AG04450 (cell line): Measurements from ENCODE around the gene PLXNA4. TPM values are rescaled to one million over a fixed set of nuclear protein-coding genes. Genes with fewer than 3 reads are reported as not detected.

Source experiments
- CTCF ChIA-PET: fragments of 300-600, 350-600 bp; formaldehyde crosslinking; extraction: SDS; loops from one replicate; lab custom pipeline; 2022; ENCODE audit warnings: antibody characterized with exemption, inconsistent platforms; lab: Charles Lee
- POLR2A ChIA-PET: fragments of 350-600 bp; formaldehyde crosslinking; extraction: SDS; loops from one replicate; lab custom pipeline; 2021; ENCODE audit warnings: antibody characterized with exemption, inconsistent platforms; lab: Yijun Ruan, JAX
- DNase-seq: peaks from one replicate; pipeline ENCODE4 v3.0.0-alpha.2; 2011; ENCODE audit warnings: low read depth, low spot score
- H3K27ac ChIP-seq: one replicate; pipeline ENCODE4 v1.5.1; 2012; ENCODE audit warnings: low read depth, low read length, control low read depth
- H3K27me3 ChIP-seq: one replicate; pipeline ENCODE4 v1.6.0; 2012; ENCODE audit warnings: low read length; ENCODE audit not compliant: control insufficient read depth, insufficient read depth
- H3K4me3 ChIP-seq: 2 replicates; pipeline ENCODE4 v1.5.1; 2011; ENCODE audit warnings: mild to moderate bottlenecking, low read depth, low read length, control low read depth
- H3K9me3 ChIP-seq: 2 replicates; pipeline ENCODE4 v1.5.1; 2012; ENCODE audit warnings: low read length; ENCODE audit not compliant: control insufficient read depth, insufficient read depth
- polyA plus RNA-seq: library from polyadenylated mRNA; depleted of rRNA; stranded (reverse); fragments of >200 nt; gene quantifications from 2 replicates; pipeline ENCODE4 v1.2.3, GENCODE V29; 2011
- TF ChIP-seq, protein P1 (sequence below): IDR thresholded peaks from 2 replicates; pipeline ENCODE4 v1.5.1; 2011; ENCODE audit warnings: low read depth, low read length, control low read depth, inconsistent platforms

PLXNA4 gene
- polyA plus RNA-seq, 1 experiment = 0.05 TPM

DNA sequence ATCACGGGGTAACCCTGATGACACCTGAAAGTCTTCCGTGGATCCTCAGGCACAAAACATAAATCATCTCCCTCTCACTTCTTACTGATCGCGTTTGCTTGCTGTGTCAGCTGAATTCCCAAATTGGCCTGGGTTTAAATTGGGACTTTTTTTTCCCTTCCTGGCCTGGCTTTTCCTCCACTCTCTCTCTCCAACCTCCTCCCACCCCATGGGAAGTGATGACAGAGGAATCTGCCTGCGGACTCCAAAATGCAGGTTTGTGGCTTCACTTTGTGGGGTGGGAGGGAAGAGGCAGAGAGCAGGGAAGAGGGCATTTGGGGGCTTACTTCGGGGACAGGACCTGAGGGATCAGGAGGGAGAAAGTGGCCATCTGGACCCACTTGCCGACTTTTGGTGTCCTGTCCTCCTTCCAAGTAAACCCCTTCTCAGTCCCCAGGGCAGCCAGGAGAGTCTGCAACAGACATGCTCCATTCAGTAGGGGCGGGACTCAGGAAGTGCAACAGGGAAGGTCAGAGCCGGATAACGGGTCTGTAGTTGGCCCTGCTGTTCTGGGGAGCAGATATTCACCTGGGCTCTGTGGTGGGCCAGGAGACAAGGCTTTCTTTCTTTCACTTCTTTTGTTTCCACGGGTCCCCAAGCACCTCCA lies 172.7 kb downstream of the PLXNA4 start:
- DNase-seq = no peak
- Histone ChIP-seq H3K27ac (no peak overlapping the region), H3K27me3 (no peaks in the 10 kb centered on the region), H3K4me3 (no peak overlapping the region), H3K9me3 (no peaks in the 10 kb centered on the region)
- TF ChIP-seq, protein P1, sequence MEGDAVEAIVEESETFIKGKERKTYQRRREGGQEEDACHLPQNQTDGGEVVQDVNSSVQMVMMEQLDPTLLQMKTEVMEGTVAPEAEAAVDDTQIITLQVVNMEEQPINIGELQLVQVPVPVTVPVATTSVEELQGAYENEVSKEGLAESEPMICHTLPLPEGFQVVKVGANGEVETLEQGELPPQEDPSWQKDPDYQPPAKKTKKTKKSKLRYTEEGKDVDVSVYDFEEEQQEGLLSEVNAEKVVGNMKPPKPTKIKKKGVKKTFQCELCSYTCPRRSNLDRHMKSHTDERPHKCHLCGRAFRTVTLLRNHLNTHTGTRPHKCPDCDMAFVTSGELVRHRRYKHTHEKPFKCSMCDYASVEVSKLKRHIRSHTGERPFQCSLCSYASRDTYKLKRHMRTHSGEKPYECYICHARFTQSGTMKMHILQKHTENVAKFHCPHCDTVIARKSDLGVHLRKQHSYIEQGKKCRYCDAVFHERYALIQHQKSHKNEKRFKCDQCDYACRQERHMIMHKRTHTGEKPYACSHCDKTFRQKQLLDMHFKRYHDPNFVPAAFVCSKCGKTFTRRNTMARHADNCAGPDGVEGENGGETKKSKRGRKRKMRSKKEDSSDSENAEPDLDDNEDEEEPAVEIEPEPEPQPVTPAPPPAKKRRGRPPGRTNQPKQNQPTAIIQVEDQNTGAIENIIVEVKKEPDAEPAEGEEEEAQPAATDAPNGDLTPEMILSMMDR = no peak
- POLR2A ChIA-PET = no interaction called here
- CTCF ChIA-PET = no interaction called here

DNA sequence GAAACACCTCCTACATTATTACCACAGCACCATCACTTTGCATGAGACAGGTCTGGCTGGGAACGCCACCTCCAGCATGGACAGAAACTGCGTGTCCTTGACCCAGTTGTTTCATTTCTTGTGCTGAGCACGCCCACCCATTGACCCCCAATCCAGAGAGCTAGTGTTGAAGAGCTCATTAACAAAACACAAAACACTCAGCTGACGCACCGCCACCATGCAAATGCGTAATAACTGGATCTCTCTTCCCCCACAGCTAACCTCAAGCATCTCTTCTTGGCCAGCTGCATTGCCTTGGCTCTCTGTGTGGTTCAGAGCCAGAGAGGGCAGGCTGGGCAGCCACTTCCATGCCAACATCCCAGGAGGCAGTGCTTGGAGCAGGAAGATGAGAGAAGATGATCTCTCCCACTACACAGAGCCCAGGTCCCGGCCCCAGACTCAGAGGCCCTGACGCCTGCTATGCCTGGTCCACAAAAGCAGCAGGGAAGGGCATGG lies 173.5 kb downstream of the PLXNA4 start:
- H3K4me3 ChIP-seq = no peak overlapping the region
- no peak for DNase-seq
- POLR2A ChIA-PET = no interaction called here
- H3K27me3 ChIP-seq = no peaks in the 10 kb centered on the region
- TF ChIP-seq, protein P1 = no peak
- no peak overlapping the region for H3K27ac ChIP-seq
- CTCF ChIA-PET = no interaction called here
- no peaks in the 10 kb centered on the region for H3K9me3 ChIP-seq

DNA sequence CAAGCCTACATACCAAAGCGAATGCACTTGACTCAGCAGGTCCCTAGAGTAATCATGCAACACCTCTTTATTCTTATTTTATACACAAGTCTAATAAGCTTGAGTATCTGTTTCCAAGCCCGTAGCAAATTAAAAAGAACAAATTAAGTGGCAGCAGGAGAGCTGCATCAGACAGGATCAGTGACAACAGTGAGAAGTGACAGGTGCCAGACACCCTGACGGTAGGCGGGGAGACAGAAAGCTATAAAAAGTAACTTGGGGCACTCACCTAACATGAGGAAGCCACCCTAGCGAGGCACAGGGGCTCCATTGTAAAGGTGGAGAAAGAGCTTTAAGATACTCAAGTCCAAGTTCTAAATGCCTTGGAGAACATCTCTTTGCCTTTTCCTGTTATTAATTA lies 174.2 kb downstream of the PLXNA4 start:
- H3K4me3 ChIP-seq = no peak overlapping the region
- TF ChIP-seq, protein P1 = no peak
- no peak for DNase-seq
- POLR2A ChIA-PET = no interaction called here
- CTCF ChIA-PET = no interaction called here
- no peak overlapping the region for H3K27ac ChIP-seq
- H3K9me3 ChIP-seq = no peaks in the 10 kb centered on the region
- no peaks in the 10 kb centered on the region for H3K27me3 ChIP-seq

DNA sequence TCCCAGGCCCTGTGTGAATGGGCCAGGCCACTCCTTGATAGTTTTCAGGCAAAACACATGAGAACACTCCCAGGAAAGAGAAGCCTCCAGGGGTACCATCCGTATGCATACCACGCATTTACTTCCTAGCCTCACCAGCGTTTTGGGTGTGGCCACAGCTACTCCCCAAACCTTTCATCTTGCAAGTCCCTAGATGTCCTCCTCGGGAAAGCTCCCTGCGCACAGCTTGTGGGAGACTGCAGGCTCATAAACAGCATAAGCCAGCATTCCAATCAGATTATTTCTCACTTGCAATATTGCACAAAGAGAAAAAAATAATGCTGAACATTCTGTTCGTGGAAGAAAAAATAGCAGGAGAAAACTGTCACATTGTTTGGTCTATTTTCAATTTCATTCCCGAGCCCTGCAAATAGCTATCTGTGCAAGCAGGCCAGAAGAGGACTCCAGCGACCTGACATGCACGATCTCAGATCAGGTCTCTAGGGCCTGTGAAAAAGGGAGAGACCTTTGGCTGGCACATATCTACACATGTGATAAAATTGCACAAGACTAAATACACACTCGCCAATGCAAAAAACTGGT lies 175.6 kb downstream of the PLXNA4 start:
- no peak overlapping the region for H3K27ac ChIP-seq
- ChIA-PET CTCF (no interaction called here), POLR2A (no interaction called here)
- no peaks in the 10 kb centered on the region for H3K27me3 ChIP-seq
- H3K9me3 ChIP-seq = no peaks in the 10 kb centered on the region
- H3K4me3 ChIP-seq = no peak overlapping the region
- DNase-seq = no peak
- TF ChIP-seq, protein P1 = no peak

DNA sequence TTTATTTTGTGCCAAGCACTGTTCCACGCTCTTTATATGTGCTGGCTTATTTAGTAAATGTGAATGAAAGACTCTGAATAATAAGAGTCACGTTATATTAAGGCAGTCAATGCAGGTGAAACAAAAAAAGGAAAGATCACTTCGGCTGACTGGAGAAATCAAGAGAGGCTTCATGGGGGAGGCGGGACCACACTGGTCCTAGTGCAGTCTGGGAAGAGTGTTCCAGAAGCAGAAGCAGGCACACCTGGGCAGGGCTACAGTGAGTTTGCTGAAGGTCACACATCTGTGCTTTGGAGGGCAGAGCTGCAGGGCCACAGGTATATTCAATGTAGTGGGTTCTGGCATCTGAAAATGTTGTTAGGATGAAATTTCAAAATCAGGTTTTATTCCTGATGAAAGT lies 176.9 kb downstream of the PLXNA4 start:
- TF ChIP-seq, protein P1 = no peak
- H3K27me3 ChIP-seq = no peaks in the 10 kb centered on the region
- DNase-seq = no peak
- no peaks in the 10 kb centered on the region for H3K9me3 ChIP-seq
- POLR2A ChIA-PET = no interaction called here
- CTCF ChIA-PET = no interaction called here
- no peak overlapping the region for H3K4me3 ChIP-seq
- H3K27ac ChIP-seq = no peak overlapping the region
